GM23338 (cell line): ENCODE measurements around the gene SLC5A2. TPM values are rescaled to one million over a fixed set of nuclear protein-coding genes. Genes with fewer than 3 reads are reported as not detected.
"Not testable (repeated sequence)": the region's sequence is repeated elsewhere in the genome, so short reads cannot be mapped to it uniquely, and the experiment has no call there.

ENCODE experiments used
- ATAC-seq: fragments of 200-7000 bp; cut with Tn5 transposase; 3 replicates; pipeline ENCODE4 v1.9.1; 2020
- DNase-seq: peaks from one replicate; pipeline ENCODE4 v3.0.0-alpha.2; 2015; ENCODE audit warnings: low spot score
- H2AFZ ChIP-seq: fragments of 200-600 bp; sonication (generic); 2 replicates; pipeline ENCODE4 v1.8.0; 2016; ENCODE audit warnings: antibody characterized with exemption, mild to moderate bottlenecking, moderate library complexity
- H3F3A ChIP-seq: fragments of 200-600 bp; sonication (generic); replicated peaks from 2 replicates; pipeline ENCODE4 v1.8.0; 2017; ENCODE audit warnings: antibody characterized with exemption, mixed run types, low read depth
- H3K27ac ChIP-seq: fragments of 200-600 bp; sonication (generic); 2 replicates; pipeline ENCODE4 v1.6.1; 2016; ENCODE audit warnings: low read depth
- H3K27me3 ChIP-seq: fragments of 200-600 bp; sonication (generic); 2 replicates; pipeline ENCODE4 v1.8.0; 2016; ENCODE audit warnings: mild to moderate bottlenecking, mixed run types, moderate library complexity; ENCODE audit not compliant: insufficient read depth
- H3K36me3 ChIP-seq: fragments of 200-600 bp; sonication (generic); 2 replicates; pipeline ENCODE4 v1.8.0; 2016; ENCODE audit warnings: mild to moderate bottlenecking; ENCODE audit not compliant: insufficient read depth
- H3K4me1 ChIP-seq: fragments of 200-600 bp; sonication (generic); 2 replicates; pipeline ENCODE4 v1.8.0; 2016; ENCODE audit warnings: mild to moderate bottlenecking, moderate library complexity; ENCODE audit not compliant: insufficient read depth
- H3K4me2 ChIP-seq: fragments of 200-600 bp; sonication (generic); 2 replicates; pipeline ENCODE4 v1.7.1; 2017; ENCODE audit warnings: mixed run types
- H3K4me3 ChIP-seq: fragments of 200-600 bp; sonication (generic); 2 replicates; pipeline ENCODE4 v1.6.1; 2016; ENCODE audit warnings: mixed run types
- H3K79me2 ChIP-seq: fragments of 200-600 bp; sonication (generic); replicated peaks from 2 replicates; pipeline ENCODE4 v1.8.0; 2017; ENCODE audit warnings: mild to moderate bottlenecking; ENCODE audit not compliant: insufficient read depth
- H3K9me2 ChIP-seq: fragments of 200-600 bp; sonication (generic); 2 replicates; pipeline ENCODE4 v1.8.0; 2017; ENCODE audit not compliant: insufficient read depth
- H4K20me1 ChIP-seq: fragments of 200-600 bp; sonication (generic); replicated peaks from 2 replicates; pipeline ENCODE4 v1.8.0; 2017; ENCODE audit warnings: mild to moderate bottlenecking; ENCODE audit not compliant: insufficient read depth
- H3K27ac Mint-ChIP-seq: 2 replicates; pipeline ENCODE4 v1.8.0; 2020; ENCODE audit warnings: inconsistent platforms, mild to moderate bottlenecking, moderate library complexity, mixed read lengths
- H3K27me3 Mint-ChIP-seq: 3 replicates; pipeline ENCODE4 v1.8.0; 2022; ENCODE audit warnings: low read depth, mild to moderate bottlenecking, moderate library complexity, mixed read lengths, inconsistent platforms; ENCODE audit not compliant: insufficient read depth, poor library complexity
- H3K36me3 Mint-ChIP-seq: 3 replicates; pipeline ENCODE4 v1.8.0; 2021; ENCODE audit warnings: low read depth, mild to moderate bottlenecking, inconsistent platforms, moderate library complexity, mixed read lengths
- H3K4me1 Mint-ChIP-seq: 3 replicates; pipeline ENCODE4 v1.8.0; 2020; ENCODE audit warnings: mild to moderate bottlenecking, inconsistent platforms, mixed read lengths
- H3K4me3 Mint-ChIP-seq: 3 replicates; pipeline ENCODE4 v1.8.0; 2021; ENCODE audit warnings: moderate library complexity, mild to moderate bottlenecking, inconsistent platforms, mixed read lengths
- H3K9me3 Mint-ChIP-seq: 3 replicates; pipeline ENCODE4 v1.8.0; 2020; ENCODE audit warnings: moderate library complexity, mild to moderate bottlenecking, inconsistent platforms, mixed read lengths
- ZNF114 ChIP-seq: fragments of 250-450 bp; sonication (Bioruptor Pico); IDR thresholded peaks from 2 replicates; pipeline ENCODE4 v1.5.0; 2020; ENCODE audit warnings: mild to moderate bottlenecking, moderate library complexity
- polyA plus RNA-seq: library from polyadenylated mRNA; unstranded; fragments of >200 nt; fragmentation: Nextera tagmentation; extraction: Ambion mirVana; gene quantifications from 2 replicates; pipeline ENCODE4 v1.2.1, GENCODE V29; 2016
- total RNA-seq: library from RNA; depleted of rRNA; stranded (reverse); fragments of >200 nt; shearing (Covaris generic); gene quantifications from 2 replicates; pipeline ENCODE4 v1.2.3, GENCODE V29; 2014
- TF ChIP-seq, protein P1 (sequence below): fragments of 250-450 bp; sonication (Bioruptor Pico); IDR thresholded peaks from 2 replicates; pipeline ENCODE4 v1.5.0; 2020; ENCODE audit warnings: mild to moderate bottlenecking, moderate library complexity

The SLC5A2 gene
- total and polyA plus RNA-seq, 2 experiments from 2014 or later = 0.76 to 3.6 TPM

DNA sequence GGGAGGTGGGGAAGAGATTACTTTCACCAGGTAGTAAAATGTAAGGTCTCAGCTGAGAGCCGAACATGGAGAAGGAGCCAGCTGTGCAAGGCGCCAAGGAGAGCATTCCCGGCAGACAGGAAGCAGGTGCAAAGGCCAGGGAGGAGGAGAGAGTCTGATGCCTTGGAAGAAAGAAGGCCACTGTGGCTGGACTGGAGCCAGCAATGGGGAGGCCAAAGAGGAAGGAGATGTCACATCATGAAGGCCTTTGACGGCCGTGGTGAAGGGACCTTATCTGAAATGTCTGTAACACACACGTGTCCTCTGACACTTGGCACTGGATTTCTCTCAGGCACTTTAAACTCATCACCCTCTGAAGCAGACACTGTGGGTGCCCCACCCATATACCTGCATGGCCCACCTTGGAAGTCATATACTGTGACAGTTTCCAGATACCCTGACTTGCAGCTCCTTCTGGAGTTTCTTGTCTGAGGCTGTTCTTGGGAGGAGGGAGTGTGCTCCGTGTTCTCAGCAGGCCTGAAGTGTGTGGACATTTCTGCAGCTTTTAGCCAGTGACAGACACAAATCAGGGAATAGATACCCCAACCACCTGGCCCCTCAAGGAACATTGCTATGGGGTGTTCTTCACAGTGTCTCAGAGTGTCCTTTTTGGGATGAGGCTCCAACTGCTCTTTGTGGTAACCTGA lies 1.9 kb upstream of the SLC5A2 start (continued):
- TF ChIP-seq, protein P1, sequence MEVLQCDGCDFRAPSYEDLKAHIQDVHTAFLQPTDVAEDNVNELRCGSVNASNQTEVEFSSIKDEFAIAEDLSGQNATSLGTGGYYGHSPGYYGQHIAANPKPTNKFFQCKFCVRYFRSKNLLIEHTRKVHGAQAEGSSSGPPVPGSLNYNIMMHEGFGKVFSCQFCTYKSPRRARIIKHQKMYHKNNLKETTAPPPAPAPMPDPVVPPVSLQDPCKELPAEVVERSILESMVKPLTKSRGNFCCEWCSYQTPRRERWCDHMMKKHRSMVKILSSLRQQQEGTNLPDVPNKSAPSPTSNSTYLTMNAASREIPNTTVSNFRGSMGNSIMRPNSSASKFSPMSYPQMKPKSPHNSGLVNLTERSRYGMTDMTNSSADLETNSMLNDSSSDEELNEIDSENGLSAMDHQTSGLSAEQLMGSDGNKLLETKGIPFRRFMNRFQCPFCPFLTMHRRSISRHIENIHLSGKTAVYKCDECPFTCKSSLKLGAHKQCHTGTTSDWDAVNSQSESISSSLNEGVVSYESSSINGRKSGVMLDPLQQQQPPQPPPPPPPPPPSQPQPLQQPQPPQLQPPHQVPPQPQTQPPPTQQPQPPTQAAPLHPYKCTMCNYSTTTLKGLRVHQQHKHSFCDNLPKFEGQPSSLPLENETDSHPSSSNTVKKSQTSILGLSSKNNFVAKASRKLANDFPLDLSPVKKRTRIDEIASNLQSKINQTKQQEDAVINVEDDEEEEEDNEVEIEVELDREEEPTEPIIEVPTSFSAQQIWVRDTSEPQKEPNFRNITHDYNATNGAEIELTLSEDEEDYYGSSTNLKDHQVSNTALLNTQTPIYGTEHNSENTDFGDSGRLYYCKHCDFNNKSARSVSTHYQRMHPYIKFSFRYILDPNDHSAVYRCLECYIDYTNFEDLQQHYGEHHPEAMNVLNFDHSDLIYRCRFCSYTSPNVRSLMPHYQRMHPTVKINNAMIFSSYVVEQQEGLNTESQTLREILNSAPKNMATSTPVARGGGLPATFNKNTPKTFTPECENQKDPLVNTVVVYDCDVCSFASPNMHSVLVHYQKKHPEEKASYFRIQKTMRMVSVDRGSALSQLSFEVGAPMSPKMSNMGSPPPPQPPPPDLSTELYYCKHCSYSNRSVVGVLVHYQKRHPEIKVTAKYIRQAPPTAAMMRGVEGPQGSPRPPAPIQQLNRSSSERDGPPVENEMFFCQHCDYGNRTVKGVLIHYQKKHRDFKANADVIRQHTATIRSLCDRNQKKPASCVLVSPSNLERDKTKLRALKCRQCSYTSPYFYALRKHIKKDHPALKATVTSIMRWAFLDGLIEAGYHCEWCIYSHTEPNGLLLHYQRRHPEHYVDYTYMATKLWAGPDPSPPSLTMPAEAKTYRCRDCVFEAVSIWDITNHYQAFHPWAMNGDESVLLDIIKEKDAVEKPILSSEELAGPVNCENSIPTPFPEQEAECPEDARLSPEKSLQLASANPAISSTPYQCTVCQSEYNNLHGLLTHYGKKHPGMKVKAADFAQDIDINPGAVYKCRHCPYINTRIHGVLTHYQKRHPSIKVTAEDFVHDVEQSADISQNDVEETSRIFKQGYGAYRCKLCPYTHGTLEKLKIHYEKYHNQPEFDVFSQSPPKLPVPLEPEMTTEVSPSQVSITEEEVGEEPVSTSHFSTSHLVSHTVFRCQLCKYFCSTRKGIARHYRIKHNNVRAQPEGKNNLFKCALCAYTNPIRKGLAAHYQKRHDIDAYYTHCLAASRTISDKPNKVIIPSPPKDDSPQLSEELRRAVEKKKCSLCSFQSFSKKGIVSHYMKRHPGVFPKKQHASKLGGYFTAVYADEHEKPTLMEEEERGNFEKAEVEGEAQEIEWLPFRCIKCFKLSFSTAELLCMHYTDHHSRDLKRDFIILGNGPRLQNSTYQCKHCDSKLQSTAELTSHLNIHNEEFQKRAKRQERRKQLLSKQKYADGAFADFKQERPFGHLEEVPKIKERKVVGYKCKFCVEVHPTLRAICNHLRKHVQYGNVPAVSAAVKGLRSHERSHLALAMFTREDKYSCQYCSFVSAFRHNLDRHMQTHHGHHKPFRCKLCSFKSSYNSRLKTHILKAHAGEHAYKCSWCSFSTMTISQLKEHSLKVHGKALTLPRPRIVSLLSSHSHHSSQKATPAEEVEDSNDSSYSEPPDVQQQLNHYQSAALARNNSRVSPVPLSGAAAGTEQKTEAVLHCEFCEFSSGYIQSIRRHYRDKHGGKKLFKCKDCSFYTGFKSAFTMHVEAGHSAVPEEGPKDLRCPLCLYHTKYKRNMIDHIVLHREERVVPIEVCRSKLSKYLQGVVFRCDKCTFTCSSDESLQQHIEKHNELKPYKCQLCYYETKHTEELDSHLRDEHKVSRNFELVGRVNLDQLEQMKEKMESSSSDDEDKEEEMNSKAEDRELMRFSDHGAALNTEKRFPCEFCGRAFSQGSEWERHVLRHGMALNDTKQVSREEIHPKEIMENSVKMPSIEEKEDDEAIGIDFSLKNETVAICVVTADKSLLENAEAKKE (CRISPR knock-in tag) = no peak
- no peak for TF ChIP-seq ZNF114 (CRISPR knock-in tag)

DNA sequence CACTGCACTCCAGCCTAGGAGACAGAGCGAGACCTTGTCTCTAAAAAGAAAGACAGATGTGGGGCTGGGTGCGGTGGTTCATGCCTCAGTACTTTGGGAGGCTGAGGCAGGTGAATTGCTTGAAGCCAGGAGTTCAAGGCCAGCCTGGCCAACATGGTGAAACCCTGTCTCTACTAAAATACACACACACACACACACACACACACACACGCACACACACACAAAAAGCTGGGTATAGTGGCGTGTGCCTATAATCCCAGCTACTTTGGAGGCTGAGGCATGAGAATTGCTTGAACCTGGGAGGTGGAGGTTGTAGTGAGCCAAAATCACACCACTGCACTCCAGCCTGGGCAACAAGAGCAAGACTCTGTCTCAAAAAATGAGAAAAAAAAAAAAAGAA lies 1.1 kb downstream of the SLC5A2 start:
- DNase-seq, H2AFZ ChIP-seq, H3K9me2 ChIP-seq, H3K9me3 Mint-ChIP-seq, H3K79me2 ChIP-seq, H3K4me2 ChIP-seq, H3F3A ChIP-seq, H3K27ac Mint-ChIP-seq, H4K20me1 ChIP-seq, H3K4me1 ChIP-seq, H3K36me3 Mint-ChIP-seq, ATAC-seq, H3K4me3 ChIP-seq, H3K27ac ChIP-seq, H3K4me3 Mint-ChIP-seq, H3K36me3 ChIP-seq: not testable (repeated sequence)
- Mint-ChIP-seq H3K27me3 (peaks cover 56% of the 10 kb centered on the region), H3K4me1 (peaks cover 12% of the 10 kb centered on the region; the same call in 2 of the 3 replicates)
- H3K27me3 ChIP-seq = peaks cover 76% of the 10 kb centered on the region
